GM12873 (cell line): ENCODE data around the gene MBIP.

Source experiments
- TF ChIP-seq, protein P1 (sequence below): IDR thresholded peaks from 2 replicates; pipeline ENCODE4 v1.5.1; 2012; ENCODE audit warnings: low read depth, mild to moderate bottlenecking, moderate library complexity, low read length, control low read depth; ENCODE audit not compliant: insufficient read depth; ENCODE audit errors: missing control alignments

MBIP gene

DNA sequence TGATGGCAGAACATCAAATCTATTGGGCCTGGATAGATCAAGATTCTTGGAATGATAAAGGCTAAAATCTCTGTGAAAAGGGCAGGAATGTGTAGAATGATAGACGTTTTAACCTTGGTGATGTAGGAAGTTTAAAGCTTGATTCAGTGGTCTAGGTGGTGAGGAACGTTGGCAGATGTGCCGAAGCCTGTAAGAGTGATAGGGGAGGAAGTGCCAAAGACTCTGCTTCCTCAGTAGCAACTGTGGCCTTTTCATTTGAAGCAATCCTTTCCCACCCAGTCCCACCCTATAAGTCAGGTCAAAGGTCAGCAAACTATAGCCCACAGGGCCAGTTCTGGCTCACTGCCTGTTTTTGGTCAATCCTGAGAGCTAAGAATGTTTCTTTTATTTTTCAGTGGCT is 62.2 kb downstream of the MBIP start:
- TF ChIP-seq, protein P1, sequence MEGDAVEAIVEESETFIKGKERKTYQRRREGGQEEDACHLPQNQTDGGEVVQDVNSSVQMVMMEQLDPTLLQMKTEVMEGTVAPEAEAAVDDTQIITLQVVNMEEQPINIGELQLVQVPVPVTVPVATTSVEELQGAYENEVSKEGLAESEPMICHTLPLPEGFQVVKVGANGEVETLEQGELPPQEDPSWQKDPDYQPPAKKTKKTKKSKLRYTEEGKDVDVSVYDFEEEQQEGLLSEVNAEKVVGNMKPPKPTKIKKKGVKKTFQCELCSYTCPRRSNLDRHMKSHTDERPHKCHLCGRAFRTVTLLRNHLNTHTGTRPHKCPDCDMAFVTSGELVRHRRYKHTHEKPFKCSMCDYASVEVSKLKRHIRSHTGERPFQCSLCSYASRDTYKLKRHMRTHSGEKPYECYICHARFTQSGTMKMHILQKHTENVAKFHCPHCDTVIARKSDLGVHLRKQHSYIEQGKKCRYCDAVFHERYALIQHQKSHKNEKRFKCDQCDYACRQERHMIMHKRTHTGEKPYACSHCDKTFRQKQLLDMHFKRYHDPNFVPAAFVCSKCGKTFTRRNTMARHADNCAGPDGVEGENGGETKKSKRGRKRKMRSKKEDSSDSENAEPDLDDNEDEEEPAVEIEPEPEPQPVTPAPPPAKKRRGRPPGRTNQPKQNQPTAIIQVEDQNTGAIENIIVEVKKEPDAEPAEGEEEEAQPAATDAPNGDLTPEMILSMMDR, result no peak

DNA sequence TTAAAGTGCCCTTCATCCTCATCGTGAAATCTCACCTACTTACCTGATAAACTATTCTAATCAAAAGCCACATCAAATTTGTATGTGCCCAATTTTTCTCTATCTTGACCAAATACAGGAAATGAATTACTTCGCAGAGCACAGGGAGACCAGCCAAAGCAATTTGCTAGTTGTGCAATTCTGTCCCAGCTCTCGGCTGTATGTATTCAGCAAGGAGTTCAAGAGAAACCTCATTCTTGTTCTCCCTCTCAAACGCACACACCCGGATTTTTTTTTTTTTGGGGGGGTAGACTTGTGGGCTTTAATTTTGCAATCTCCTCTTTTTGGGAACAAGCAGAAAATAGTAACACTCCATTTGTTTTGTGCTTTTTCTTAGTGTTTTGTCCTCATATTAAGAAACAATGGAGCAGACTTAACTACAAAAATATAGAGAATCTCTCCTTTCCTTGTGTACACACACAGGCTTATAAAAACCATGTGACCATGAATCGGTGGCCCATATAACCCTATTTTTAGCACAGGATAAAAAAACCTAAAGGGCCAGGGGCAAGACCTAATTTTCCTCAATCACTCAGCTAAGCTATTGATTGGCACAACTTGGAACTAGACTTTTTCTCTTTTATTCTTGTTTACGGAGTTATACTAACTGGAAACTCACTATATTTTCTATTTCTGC is 64.2 kb downstream of the MBIP start:
- TF ChIP-seq, protein P1, result no peak

DNA sequence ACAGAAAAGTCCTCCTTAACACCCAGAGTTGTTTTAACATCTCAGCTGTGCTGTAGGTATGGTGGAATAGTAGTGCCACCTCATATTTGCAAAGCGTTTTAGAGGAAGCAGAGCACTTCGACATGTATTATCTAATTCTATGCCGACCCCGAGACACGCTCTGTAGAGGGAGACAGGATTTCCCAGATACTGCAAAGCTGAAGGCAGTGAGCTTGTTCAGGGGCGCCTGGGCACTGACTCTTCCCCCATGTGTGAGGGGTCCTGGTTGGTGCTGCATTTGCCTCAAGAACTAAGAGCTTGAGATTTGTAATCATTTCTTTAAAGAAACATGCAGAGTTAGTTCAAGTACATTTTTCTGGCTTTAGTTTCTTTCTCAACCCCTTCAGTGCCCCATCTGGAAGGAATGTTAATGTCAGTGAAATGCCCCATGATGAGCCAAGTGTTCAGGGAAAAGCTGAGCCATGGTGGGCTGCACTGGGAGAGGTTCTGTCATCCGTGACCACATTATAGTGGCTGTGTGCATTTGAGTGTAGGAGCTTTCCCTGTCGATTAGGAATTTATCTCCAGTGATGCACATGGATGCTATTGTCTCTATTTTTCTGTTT is 66.3 kb downstream of the MBIP start:
- TF ChIP-seq, protein P1, result no peak
